A673 (cell line): ENCODE results near the gene UQCC3. TPM values are rescaled to one million over a fixed set of nuclear protein-coding genes. Genes with fewer than 3 reads are reported as not detected.
A peak's percentile ranks its signal among the peaks of the same experiment; 100 is the strongest.

Source experiments
- BruUV-seq: library from RNA; stranded (reverse); fragments of 400-500 nt; replicated peaks from 2 replicates; lab custom pipeline; 2021; lab: Mats Ljungman, UMichigan
- CTCF ChIA-PET: fragments of 300-600 bp; sonication (Branson Sonifier 250); formaldehyde crosslinking; loops from one replicate; lab custom pipeline; 2022; ENCODE audit warnings: antibody characterized with exemption; lab: Charles Lee
- POLR2A ChIA-PET: fragments of 300-600 bp; sonication (Branson Sonifier 250); formaldehyde crosslinking; loops from one replicate; lab custom pipeline; 2022; ENCODE audit warnings: antibody characterized with exemption; ENCODE audit not compliant: low non-redundant PET; lab: Charles Lee
- DNase-seq: peaks from one replicate; pipeline ENCODE4 v3.0.0-alpha.2; 2015; ENCODE audit warnings: low spot score
- H3K27ac ChIP-seq: fragments of 200-600 bp; sonication (generic); 2 replicates; pipeline ENCODE4 v1.5.1; 2016; ENCODE audit warnings: mixed run types, low read depth, mild to moderate bottlenecking, mixed read lengths, antibody characterized with exemption, low read length; ENCODE audit not compliant: poor library complexity, severe bottlenecking
- H3K27me3 ChIP-seq: fragments of 200-600 bp; sonication (generic); replicated peaks from 2 replicates; pipeline ENCODE4 v1.6.1; 2017; ENCODE audit warnings: mixed run types, low read depth, mild to moderate bottlenecking, mixed read lengths, antibody characterized with exemption, low read length; ENCODE audit not compliant: insufficient read depth, poor library complexity
- H3K36me3 ChIP-seq: fragments of 200-600 bp; sonication (generic); 2 replicates; pipeline ENCODE4 v1.6.1; 2016; ENCODE audit warnings: mixed run types, mild to moderate bottlenecking, mixed read lengths, antibody characterized with exemption, low read length; ENCODE audit not compliant: insufficient read depth, poor library complexity, severe bottlenecking
- H3K4me1 ChIP-seq: fragments of 200-600 bp; sonication (generic); 2 replicates; pipeline ENCODE4 v1.6.1; 2017; ENCODE audit warnings: mixed run types, mild to moderate bottlenecking, mixed read lengths, antibody characterized with exemption, low read length; ENCODE audit not compliant: insufficient read depth, poor library complexity, severe bottlenecking
- H3K4me3 ChIP-seq: fragments of 200-600 bp; sonication (generic); 2 replicates; pipeline ENCODE4 v1.5.1; 2016; ENCODE audit warnings: low read depth, mixed run types, mild to moderate bottlenecking, mixed read lengths, low read length; ENCODE audit not compliant: poor library complexity, severe bottlenecking
- H3K9me3 ChIP-seq: fragments of 200-600 bp; sonication (generic); 2 replicates; pipeline ENCODE4 v1.6.1; 2016; ENCODE audit warnings: mixed run types, low read depth, mild to moderate bottlenecking, mixed read lengths, antibody characterized with exemption, low read length; ENCODE audit not compliant: poor library complexity, severe bottlenecking
- EZH2 ChIP-seq: fragments of 200-600 bp; sonication (generic); IDR thresholded peaks from 2 replicates; pipeline ENCODE4 v1.6.1; 2017; ENCODE audit warnings: borderline replicate concordance, low read depth, mild to moderate bottlenecking, mixed read lengths, antibody characterized with exemption, low read length; ENCODE audit not compliant: poor library complexity, severe bottlenecking
- intact Hi-C: fragments of 100-400 bp; cut with micrococcal nuclease; formaldehyde crosslinking; loops from one replicate; pipeline ENCODE4 v1.10.0; 2022; ENCODE audit not compliant: unreplicated experiment
- total RNA-seq: library from RNA; stranded (reverse); gene quantifications from 2 replicates; pipeline ENCODE4 v1.2.3, GENCODE V29; 2021
- TF ChIP-seq, protein P1 (sequence below): fragments of 300-800, 200-600 bp; sonication (generic); conservative IDR thresholded peaks from 2 replicates; pipeline ENCODE4 v1.5.1; 2017; ENCODE audit warnings: low read depth, mild to moderate bottlenecking, antibody characterized with exemption, low read length, moderate library complexity, mixed read lengths

The UQCC3 gene
- total RNA-seq, 1 experiment from 2014 or later, result 28.0 TPM

DNA sequence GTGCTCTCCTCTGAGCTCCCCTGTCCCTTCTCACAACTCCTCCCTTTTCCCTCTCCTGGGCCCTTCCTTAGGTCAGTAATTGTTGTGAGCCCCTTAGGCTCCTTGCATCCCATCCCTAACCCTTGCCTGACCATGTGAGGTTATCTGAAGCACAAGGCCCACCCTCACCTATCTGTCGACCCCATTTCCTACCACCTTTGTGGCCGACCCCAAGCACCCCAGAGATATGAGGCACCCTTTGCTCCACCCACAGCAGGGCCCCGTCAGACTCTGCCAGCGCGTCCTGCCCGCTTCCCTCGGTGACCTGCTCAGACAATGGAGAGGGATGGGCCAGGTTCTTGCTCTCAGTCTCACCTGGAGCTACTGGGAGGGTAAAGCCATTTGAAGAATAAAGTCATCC lies 37.3 kb downstream of the UQCC3 start:
- BruUV-seq, result no TSS peak
- CTCF ChIA-PET, result no interaction called here
- no peaks in the 10 kb centered on the region for H3K27me3 ChIP-seq
- intact Hi-C loops, result loop anchor here (5.0 kb wide), 2 partner anchors 116 to 311 kb away; partner anchors contain the start of gene TUT1
- POLR2A ChIA-PET, result interaction anchor here (0.5 kb wide), 1 partner anchor 37 kb away, joined by 3 read pairs; no protein-coding TSS in a partner anchor
- H3K9me3 ChIP-seq, result no peaks in the 10 kb centered on the region
- H3K27ac ChIP-seq, result peak overlapping the region; percentile 96
- peaks cover 38% of the 10 kb centered on the region for H3K4me1 ChIP-seq
- peaks cover 36% of the 10 kb centered on the region for H3K36me3 ChIP-seq
- no peak for DNase-seq
- peak overlapping the region; percentile 54 for H3K4me3 ChIP-seq
- TF ChIP-seq, protein P1, sequence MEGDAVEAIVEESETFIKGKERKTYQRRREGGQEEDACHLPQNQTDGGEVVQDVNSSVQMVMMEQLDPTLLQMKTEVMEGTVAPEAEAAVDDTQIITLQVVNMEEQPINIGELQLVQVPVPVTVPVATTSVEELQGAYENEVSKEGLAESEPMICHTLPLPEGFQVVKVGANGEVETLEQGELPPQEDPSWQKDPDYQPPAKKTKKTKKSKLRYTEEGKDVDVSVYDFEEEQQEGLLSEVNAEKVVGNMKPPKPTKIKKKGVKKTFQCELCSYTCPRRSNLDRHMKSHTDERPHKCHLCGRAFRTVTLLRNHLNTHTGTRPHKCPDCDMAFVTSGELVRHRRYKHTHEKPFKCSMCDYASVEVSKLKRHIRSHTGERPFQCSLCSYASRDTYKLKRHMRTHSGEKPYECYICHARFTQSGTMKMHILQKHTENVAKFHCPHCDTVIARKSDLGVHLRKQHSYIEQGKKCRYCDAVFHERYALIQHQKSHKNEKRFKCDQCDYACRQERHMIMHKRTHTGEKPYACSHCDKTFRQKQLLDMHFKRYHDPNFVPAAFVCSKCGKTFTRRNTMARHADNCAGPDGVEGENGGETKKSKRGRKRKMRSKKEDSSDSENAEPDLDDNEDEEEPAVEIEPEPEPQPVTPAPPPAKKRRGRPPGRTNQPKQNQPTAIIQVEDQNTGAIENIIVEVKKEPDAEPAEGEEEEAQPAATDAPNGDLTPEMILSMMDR, result no peak
- no peak for TF ChIP-seq EZH2

DNA sequence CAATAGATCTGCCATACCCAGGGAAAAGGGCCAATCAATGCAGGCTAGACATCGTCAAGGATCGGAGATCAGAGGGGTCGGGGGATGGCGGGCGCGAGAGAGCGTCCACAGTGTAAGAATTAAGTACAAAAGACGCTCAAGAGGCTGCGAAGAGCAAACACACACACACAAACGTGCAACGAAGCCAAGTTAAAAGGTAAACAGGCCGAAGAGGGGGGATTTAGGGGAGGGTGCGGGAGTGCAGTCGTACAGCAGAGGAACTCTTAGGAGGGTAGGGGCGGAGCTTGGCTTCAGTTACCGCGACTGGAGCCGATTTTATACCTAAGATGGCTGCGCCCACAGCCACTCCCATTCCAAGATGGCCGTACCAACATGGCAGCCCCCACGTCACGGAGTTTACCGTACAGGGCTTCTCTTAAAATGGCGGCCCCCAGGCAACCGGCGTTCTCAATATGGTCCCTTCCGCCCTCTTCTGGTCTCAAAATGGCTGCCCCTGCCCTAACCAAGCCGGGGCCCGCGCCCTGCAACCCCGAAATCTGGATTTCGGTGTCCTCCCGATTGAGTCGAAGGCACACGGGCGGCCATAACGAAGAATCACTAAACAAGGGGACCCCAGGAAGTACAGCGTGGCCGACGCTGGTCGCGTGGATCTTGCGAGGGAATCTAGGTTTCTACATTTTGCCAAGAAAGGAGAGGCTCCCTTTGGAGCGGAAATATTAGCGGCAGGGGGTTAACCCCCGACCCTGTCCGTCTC lies 38.0 kb downstream of the UQCC3 start:
- TF ChIP-seq, protein P1, result no peak
- TF ChIP-seq EZH2, result no peak
- peak; percentile 100 for DNase-seq
- ChIA-PET CTCF (no interaction called here), POLR2A (interaction anchor here (0.5 kb wide), 1 partner anchor 36 kb away, joined by 3 read pairs; no protein-coding TSS in a partner anchor)
- no peaks in the 10 kb centered on the region for H3K9me3 ChIP-seq
- BruUV-seq, result no TSS peak
- H3K4me1 ChIP-seq, result peaks cover 38% of the 10 kb centered on the region
- H3K4me3 ChIP-seq, result peak overlapping the region; percentile 54
- intact Hi-C loops, result loop anchor here (5.0 kb wide), 2 partner anchors 117 to 312 kb away; partner anchors contain the start of gene TUT1
- peaks cover 41% of the 10 kb centered on the region for H3K36me3 ChIP-seq
- H3K27me3 ChIP-seq, result no peaks in the 10 kb centered on the region
- H3K27ac ChIP-seq, result peak overlapping the region; percentile 96

DNA sequence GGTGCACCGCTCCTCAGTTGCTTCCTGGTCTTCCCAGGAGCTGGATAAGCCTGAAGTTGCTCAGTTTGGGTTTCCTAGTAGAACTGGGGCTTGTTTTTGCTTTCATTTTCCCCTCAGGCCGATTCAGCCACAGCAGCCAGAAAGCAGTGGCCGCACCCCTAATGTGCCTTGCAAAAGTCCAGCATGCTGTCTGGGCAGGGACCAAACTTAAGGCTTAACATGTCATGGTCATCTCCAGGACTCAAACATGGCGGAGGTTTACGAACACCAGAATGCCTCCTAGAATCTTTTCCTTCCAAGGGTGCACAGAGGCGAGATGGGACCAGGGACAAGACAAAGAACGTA lies 38.5 kb downstream of the UQCC3 start:
- H3K27me3 ChIP-seq, result no peaks in the 10 kb centered on the region
- H3K4me3 ChIP-seq, result peak overlapping the region; percentile 54
- ChIA-PET POLR2A (no interaction called here), CTCF (no interaction called here)
- peaks cover 35% of the 10 kb centered on the region for H3K4me1 ChIP-seq
- peaks cover 46% of the 10 kb centered on the region for H3K36me3 ChIP-seq
- no peak for DNase-seq
- no peaks in the 10 kb centered on the region for H3K9me3 ChIP-seq
- BruUV-seq, result TSS peak; percentile 91
- peak overlapping the region; percentile 96 for H3K27ac ChIP-seq
- intact Hi-C loops, result no loop called here
- no peak for TF ChIP-seq EZH2
- TF ChIP-seq, protein P1, result no peak
